Astrocyte (in vitro differentiated cells and primary cell): ENCODE measurements around the gene PSME3IP1. TPM values are rescaled to one million over a fixed set of nuclear protein-coding genes. Genes with fewer than 3 reads are reported as not detected.
"Not testable (repeated sequence)": the region's sequence is repeated elsewhere in the genome, so short reads cannot be mapped to it uniquely, and the experiment has no call there.

Experiments
- DNase-seq: peaks from one replicate; pipeline ENCODE4 v3.0.0-alpha.2; 2010; ENCODE audit warnings: low read depth
- FAIRE-seq: peaks from 2 replicates; lab custom pipeline; 2011; peaks lifted over from hg19 to GRCh38; lab: Jason Lieb, UNC
- H2AFZ ChIP-seq: 2 replicates; pipeline ENCODE4 v1.6.0; 2012; ENCODE audit warnings: low read depth, low read length, inconsistent platforms
- H3K27ac ChIP-seq: 2 replicates; pipeline ENCODE4 v1.5.1; 2011; ENCODE audit warnings: low read depth, low read length, inconsistent platforms
- H3K27me3 ChIP-seq: 2 replicates; pipeline ENCODE4 v1.6.0; 2011; ENCODE audit warnings: low read length, inconsistent platforms; ENCODE audit not compliant: insufficient read depth
- H3K36me3 ChIP-seq: 2 replicates; pipeline ENCODE4 v1.5.1; 2011; ENCODE audit warnings: low read length, inconsistent platforms; ENCODE audit not compliant: insufficient read depth
- H3K4me1 ChIP-seq: 2 replicates; pipeline ENCODE4 v1.5.1; 2011; ENCODE audit warnings: low read length, inconsistent platforms; ENCODE audit not compliant: insufficient read depth
- H3K4me2 ChIP-seq: 2 replicates; pipeline ENCODE4 v1.6.0; 2012; ENCODE audit warnings: low read length, inconsistent platforms
- H3K4me3 ChIP-seq: 2 replicates; pipeline ENCODE4 v1.5.1; 2011; ENCODE audit warnings: low read depth, mild to moderate bottlenecking, low read length, inconsistent platforms; ENCODE audit not compliant: insufficient read depth
- H3K79me2 ChIP-seq: 2 replicates; pipeline ENCODE4 v1.6.0; 2012; ENCODE audit warnings: mild to moderate bottlenecking, low read length, inconsistent platforms; ENCODE audit not compliant: insufficient read depth
- H3K9ac ChIP-seq: 2 replicates; pipeline ENCODE4 v1.6.0; 2012; ENCODE audit warnings: mild to moderate bottlenecking, low read length, inconsistent platforms
- H3K9me3 ChIP-seq: 2 replicates; pipeline ENCODE4 v1.5.1; 2012; ENCODE audit warnings: low read depth, mild to moderate bottlenecking, low read length, inconsistent platforms; ENCODE audit not compliant: insufficient read depth
- H4K20me1 ChIP-seq: 2 replicates; pipeline ENCODE4 v1.6.0; 2012; ENCODE audit warnings: low read length, inconsistent platforms; ENCODE audit not compliant: insufficient read depth
- H3K27ac Mint-ChIP-seq: one replicate; pipeline ENCODE4 v1.8.0; 2021; ENCODE audit warnings: mild to moderate bottlenecking, mixed read lengths; ENCODE audit not compliant: unreplicated experiment
- H3K27me3 Mint-ChIP-seq: one replicate; pipeline ENCODE4 v1.8.0; 2021; ENCODE audit warnings: low read depth, mixed read lengths; ENCODE audit not compliant: unreplicated experiment
- H3K36me3 Mint-ChIP-seq: one replicate; pipeline ENCODE4 v1.8.0; 2021; ENCODE audit warnings: low read depth, mixed read lengths; ENCODE audit not compliant: unreplicated experiment
- H3K4me1 Mint-ChIP-seq: one replicate; pipeline ENCODE4 v1.8.0; 2021; ENCODE audit warnings: low read depth, mixed read lengths; ENCODE audit not compliant: unreplicated experiment
- H3K4me3 Mint-ChIP-seq: one replicate; pipeline ENCODE4 v1.8.0; 2021; ENCODE audit warnings: mild to moderate bottlenecking, moderate library complexity, mixed read lengths; ENCODE audit not compliant: unreplicated experiment
- H3K9me3 Mint-ChIP-seq: one replicate; pipeline ENCODE4 v1.8.0; 2021; ENCODE audit warnings: mild to moderate bottlenecking, mixed read lengths; ENCODE audit not compliant: unreplicated experiment
- EZH2 ChIP-seq: IDR thresholded peaks from 2 replicates; pipeline ENCODE4 v1.6.1; 2012; ENCODE audit warnings: mild to moderate bottlenecking, low read length, inconsistent platforms; ENCODE audit not compliant: insufficient read depth
- total RNA-seq: library from RNA; stranded (reverse); gene quantifications from 2 replicates; pipeline ENCODE4 v1.2.1, GENCODE V29; 2021
- TF ChIP-seq, protein P1 (sequence below): IDR thresholded peaks from 2 replicates; pipeline ENCODE4 v1.5.1; 2011; ENCODE audit warnings: low read depth, mild to moderate bottlenecking, inconsistent platforms, low read length, moderate library complexity; ENCODE audit not compliant: insufficient read depth

PSME3IP1 gene
- total RNA-seq, 1 donor from 2014 or later = 78.8 TPM

DNA sequence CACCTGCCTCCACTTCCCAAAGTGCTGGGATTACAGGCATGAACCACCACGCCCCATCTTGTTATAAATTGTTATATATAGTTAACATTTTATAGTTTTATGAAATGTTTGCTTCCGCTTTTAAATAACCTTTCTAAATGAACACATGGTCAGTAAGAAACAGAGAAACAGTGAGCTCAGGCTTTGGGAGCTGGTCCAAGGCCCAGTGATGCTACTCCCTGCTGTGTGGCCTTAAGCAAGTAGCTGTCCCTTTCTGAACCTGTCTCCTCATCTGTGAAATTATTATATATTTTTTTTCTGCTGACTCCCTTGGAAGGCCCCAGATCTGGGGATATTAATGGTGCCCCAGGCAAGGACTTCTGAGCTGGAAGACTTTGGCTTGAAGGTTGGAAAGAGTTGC is 74.4 kb downstream of the PSME3IP1 start:
- Histone ChIP-seq H3K9me3 (no peaks in the 10 kb centered on the region), H3K79me2 (peaks cover 2% of the 10 kb centered on the region), H3K9ac (no peak overlapping the region), H3K4me2 (no peak overlapping the region), H2AFZ (no peak overlapping the region), H3K4me1 (peaks cover 22% of the 10 kb centered on the region), H3K27me3 (no peaks in the 10 kb centered on the region), H3K27ac (no peak overlapping the region), H3K36me3 (no peaks in the 10 kb centered on the region), H3K4me3 (no peak overlapping the region), H4K20me1 (peaks cover 31% of the 10 kb centered on the region)
- peaks cover 2% of the 10 kb centered on the region for H3K36me3 Mint-ChIP-seq
- no peaks in the 10 kb centered on the region for H3K27me3 Mint-ChIP-seq
- FAIRE-seq (no peak), DNase-seq (no peak)
- peaks cover 10% of the 10 kb centered on the region for H3K4me1 Mint-ChIP-seq
- H3K4me3 Mint-ChIP-seq = no peak overlapping the region
- H3K9me3 Mint-ChIP-seq = no peaks in the 10 kb centered on the region
- H3K27ac Mint-ChIP-seq = no peak overlapping the region
- TF ChIP-seq EZH2 = no peak
- TF ChIP-seq, protein P1, sequence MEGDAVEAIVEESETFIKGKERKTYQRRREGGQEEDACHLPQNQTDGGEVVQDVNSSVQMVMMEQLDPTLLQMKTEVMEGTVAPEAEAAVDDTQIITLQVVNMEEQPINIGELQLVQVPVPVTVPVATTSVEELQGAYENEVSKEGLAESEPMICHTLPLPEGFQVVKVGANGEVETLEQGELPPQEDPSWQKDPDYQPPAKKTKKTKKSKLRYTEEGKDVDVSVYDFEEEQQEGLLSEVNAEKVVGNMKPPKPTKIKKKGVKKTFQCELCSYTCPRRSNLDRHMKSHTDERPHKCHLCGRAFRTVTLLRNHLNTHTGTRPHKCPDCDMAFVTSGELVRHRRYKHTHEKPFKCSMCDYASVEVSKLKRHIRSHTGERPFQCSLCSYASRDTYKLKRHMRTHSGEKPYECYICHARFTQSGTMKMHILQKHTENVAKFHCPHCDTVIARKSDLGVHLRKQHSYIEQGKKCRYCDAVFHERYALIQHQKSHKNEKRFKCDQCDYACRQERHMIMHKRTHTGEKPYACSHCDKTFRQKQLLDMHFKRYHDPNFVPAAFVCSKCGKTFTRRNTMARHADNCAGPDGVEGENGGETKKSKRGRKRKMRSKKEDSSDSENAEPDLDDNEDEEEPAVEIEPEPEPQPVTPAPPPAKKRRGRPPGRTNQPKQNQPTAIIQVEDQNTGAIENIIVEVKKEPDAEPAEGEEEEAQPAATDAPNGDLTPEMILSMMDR = no peak

DNA sequence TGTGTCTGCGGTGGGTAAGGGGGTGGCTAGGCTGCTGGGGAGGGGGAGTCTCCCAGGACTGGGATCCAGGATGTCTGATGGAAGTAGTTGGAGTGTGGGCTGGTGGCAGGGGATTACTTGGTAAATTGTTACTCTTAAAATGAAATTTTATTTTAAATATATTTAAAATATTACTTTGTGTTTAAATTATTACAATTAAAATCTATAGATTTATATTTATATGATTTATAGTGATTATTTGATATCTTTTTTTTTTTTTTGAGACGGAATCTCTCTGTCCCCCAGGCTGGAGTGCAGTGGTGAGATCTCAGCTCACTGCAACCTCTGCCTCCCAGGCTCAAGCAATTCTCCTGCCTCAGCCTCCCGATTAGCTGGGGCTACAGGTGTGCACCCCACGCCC is 74.9 kb downstream of the PSME3IP1 start:
- DNase-seq (no peak), FAIRE-seq (no peak)
- H3K27me3 Mint-ChIP-seq = no peaks in the 10 kb centered on the region
- Histone ChIP-seq H3K9me3 (no peaks in the 10 kb centered on the region), H3K36me3 (no peaks in the 10 kb centered on the region), H3K27ac (no peak overlapping the region), H4K20me1 (peaks cover 35% of the 10 kb centered on the region), H3K4me1 (peaks cover 19% of the 10 kb centered on the region), H3K79me2 (peaks cover 6% of the 10 kb centered on the region), H3K27me3 (no peaks in the 10 kb centered on the region), H3K4me3 (no peak overlapping the region), H3K4me2 (no peak overlapping the region), H2AFZ (no peak overlapping the region), H3K9ac (no peak overlapping the region)
- H3K36me3 Mint-ChIP-seq = no peaks in the 10 kb centered on the region
- no peak overlapping the region for H3K4me3 Mint-ChIP-seq
- no peak overlapping the region for H3K27ac Mint-ChIP-seq
- H3K9me3 Mint-ChIP-seq = no peaks in the 10 kb centered on the region
- TF ChIP-seq, protein P1 = no peak
- no peak for TF ChIP-seq EZH2
- peaks cover 10% of the 10 kb centered on the region for H3K4me1 Mint-ChIP-seq

GRCh38 chr16:57109259-57110105 is 76.4 kb downstream of the PSME3IP1 start:
- H3K4me1 Mint-ChIP-seq = peaks cover 12% of the 10 kb centered on the region
- not testable (repeated sequence) for H3K27ac Mint-ChIP-seq, H3K9ac ChIP-seq, H3K4me3 ChIP-seq, H3K4me3 Mint-ChIP-seq, H3K27me3 Mint-ChIP-seq, H3K27ac ChIP-seq, DNase-seq, H3K36me3 Mint-ChIP-seq, H3K36me3 ChIP-seq, FAIRE-seq, H3K4me1 ChIP-seq, H2AFZ ChIP-seq, H3K27me3 ChIP-seq, H3K79me2 ChIP-seq, H3K9me3 Mint-ChIP-seq, H3K4me2 ChIP-seq, H3K9me3 ChIP-seq
- peaks cover 49% of the 10 kb centered on the region for H4K20me1 ChIP-seq
